SK-N-SH (cell line): ENCODE data around the gene ZFYVE9. TPM values are rescaled to one million over a fixed set of nuclear protein-coding genes. Genes with fewer than 3 reads are reported as not detected.

Source experiments
- CTCF ChIA-PET: fragments of 300-600, 350-600 bp; formaldehyde crosslinking; extraction: SDS; loops from one replicate; lab custom pipeline; 2021; lab: Yijun Ruan, JAX
- POLR2A ChIA-PET: fragments of 350-600 bp; sonication (Branson Sonifier 250); formaldehyde crosslinking; extraction: SDS; loops from one replicate; lab custom pipeline; 2020; ENCODE audit warnings: antibody characterized with exemption, inconsistent platforms; lab: Yijun Ruan, JAX
- DNase-seq: peaks from one replicate; pipeline ENCODE4 v3.0.0; 2012
- H2AFZ ChIP-seq: fragments of 200-600 bp; sonication (generic); 2 replicates; pipeline ENCODE4 v1.8.1; 2016; ENCODE audit warnings: antibody characterized with exemption, mild to moderate bottlenecking, low read depth
- H3F3A ChIP-seq: fragments of 200-600 bp; sonication (generic); replicated peaks from 2 replicates; pipeline ENCODE3; 2016; ENCODE audit warnings: antibody characterized with exemption, mild to moderate bottlenecking; ENCODE audit not compliant: insufficient read depth
- H3K27ac ChIP-seq, 2 experiments: fragments of 200-500 bp in 1 of 2; fragments of 200-600 bp in 1 of 2; sonication (Bioruptor generic) in 1 of 2; sonication (generic), shearing (Covaris generic) in 1 of 2; 2 replicates each; pipeline versions ENCODE4 v1.5.1 to v1.6.1; 2014 to 2016; ENCODE audit warnings: low read depth in 2 of 2, inconsistent platforms in 1 of 2, low read length in 1 of 2, mild to moderate bottlenecking in 1 of 2, mixed read lengths in 1 of 2
- H3K27me3 ChIP-seq: fragments of 200-600 bp; sonication (generic), shearing (Covaris generic); 2 replicates; pipeline ENCODE4 v1.6.1; 2016; ENCODE audit warnings: mixed run types; ENCODE audit not compliant: insufficient read depth
- H3K36me3 ChIP-seq, 2 experiments: fragments of 200-500 bp in 1 of 2; fragments of 200-600 bp in 1 of 2; sonication (Bioruptor generic) in 1 of 2; sonication (generic) in 1 of 2; replicated peaks in 1 of 2; 2 replicates each; pipeline versions ENCODE3 to v1.5.1; 2014 to 2016; ENCODE audit warnings: low read length in 1 of 2, mild to moderate bottlenecking in 1 of 2; ENCODE audit not compliant: insufficient read depth in 2 of 2, control insufficient read depth in 1 of 2
- H3K4me1 ChIP-seq, 2 experiments: fragments of 200-500 bp in 1 of 2; fragments of 200-600 bp in 1 of 2; sonication (Bioruptor generic) in 1 of 2; sonication (generic), shearing (Covaris generic) in 1 of 2; 2 replicates each; pipeline versions ENCODE4 v1.5.1 to v1.6.1; 2014 to 2016; ENCODE audit warnings: low read depth in 1 of 2, low read length in 1 of 2, mixed run types in 1 of 2; ENCODE audit not compliant: insufficient read depth in 2 of 2, control insufficient read depth in 1 of 2
- H3K4me2 ChIP-seq: fragments of 200-600 bp; sonication (generic), shearing (Covaris generic); 2 replicates; pipeline ENCODE4 v1.6.1; 2017; ENCODE audit warnings: mixed run types
- H3K4me3 ChIP-seq, 2 experiments: fragments of 200-500 bp in 1 of 2; fragments of 200-600 bp in 1 of 2; sonication (Bioruptor generic) in 1 of 2; sonication (generic), shearing (Covaris generic) in 1 of 2; 2 replicates each; pipeline versions ENCODE4 v1.5.1 to v1.8.1; 2014 to 2016; ENCODE audit warnings: low read depth in 2 of 2, inconsistent platforms in 1 of 2, low read length in 1 of 2, mild to moderate bottlenecking in 1 of 2, mixed read lengths in 1 of 2, moderate library complexity in 1 of 2
- H3K79me2 ChIP-seq: fragments of 200-600 bp; sonication (generic); 2 replicates; pipeline ENCODE4 v1.8.1; 2017; ENCODE audit warnings: mild to moderate bottlenecking; ENCODE audit not compliant: insufficient read depth
- H3K9ac ChIP-seq: fragments of 200-600 bp; sonication (generic); 2 replicates; pipeline ENCODE4 v1.6.1; 2017; ENCODE audit warnings: mixed run types
- H3K9me2 ChIP-seq: fragments of 200-600 bp; sonication (generic); 2 replicates; pipeline ENCODE4 v1.6.1; 2017; ENCODE audit warnings: mixed run types
- H3K9me3 ChIP-seq: fragments of 200-600 bp; sonication (generic); 2 replicates; pipeline ENCODE4 v1.6.1; 2017; ENCODE audit warnings: mixed run types, mild to moderate bottlenecking, moderate library complexity
- H4K20me1 ChIP-seq: fragments of 200-600 bp; sonication (generic); 2 replicates; pipeline ENCODE4 v1.6.1; 2017; ENCODE audit warnings: mild to moderate bottlenecking, mixed run types; ENCODE audit not compliant: insufficient read depth
- EZH2phosphoT487 ChIP-seq: fragments of 200-600 bp; sonication (generic); IDR thresholded peaks from 2 replicates; pipeline ENCODE4 v1.6.1; 2017; ENCODE audit warnings: low read depth, mixed run types, mild to moderate bottlenecking, antibody characterized with exemption, moderate library complexity, borderline replicate concordance
- FOXM1 ChIP-seq: IDR thresholded peaks from 2 replicates; pipeline ENCODE4 v1.4.0; 2012; ENCODE audit warnings: low read depth, mild to moderate bottlenecking
- GABPA ChIP-seq: IDR thresholded peaks from 2 replicates; pipeline ENCODE4 v1.4.0; 2012; ENCODE audit warnings: low read depth, mild to moderate bottlenecking
- JUND ChIP-seq: IDR thresholded peaks from 2 replicates; pipeline ENCODE4 v1.4.0; 2012
- MXI1 ChIP-seq: IDR thresholded peaks from 2 replicates; pipeline ENCODE4 v1.6.1; 2012; ENCODE audit warnings: mild to moderate bottlenecking, low read depth, low read length, improper control_type of control experiment
- NRF1 ChIP-seq: IDR thresholded peaks from 2 replicates; pipeline ENCODE4 v1.6.1; 2012; ENCODE audit warnings: low read depth, mild to moderate bottlenecking, low read length
- POLR2AphosphoS5 ChIP-seq: IDR thresholded peaks from 2 replicates; pipeline ENCODE4 v1.6.1; 2012; ENCODE audit warnings: low read depth, low read length
- RAD21 ChIP-seq: IDR thresholded peaks from 2 replicates; pipeline ENCODE4 v1.6.1; 2012; ENCODE audit warnings: mild to moderate bottlenecking, low read length
- RFX5 ChIP-seq: IDR thresholded peaks from 2 replicates; pipeline ENCODE4 v1.6.1; 2012; ENCODE audit warnings: mild to moderate bottlenecking, improper control_type of control experiment, low read length
- RXRA ChIP-seq: IDR thresholded peaks from 2 replicates; pipeline ENCODE4 v1.4.0; 2012; ENCODE audit warnings: low read depth, mild to moderate bottlenecking, borderline replicate concordance
- SIN3A ChIP-seq: IDR thresholded peaks from 2 replicates; pipeline ENCODE4 v1.6.1; 2012; ENCODE audit warnings: low read depth, mild to moderate bottlenecking, low read length, moderate library complexity, borderline replicate concordance
- SMC3 ChIP-seq: IDR thresholded peaks from 2 replicates; pipeline ENCODE4 v1.6.1; 2012; ENCODE audit warnings: low read depth, low read length, improper control_type of control experiment
- TCF12 ChIP-seq: IDR thresholded peaks from 2 replicates; pipeline ENCODE4 v1.4.0; 2012
- TEAD4 ChIP-seq: IDR thresholded peaks from 2 replicates; pipeline ENCODE4 v1.4.0; 2012; ENCODE audit warnings: mild to moderate bottlenecking, borderline replicate concordance; ENCODE audit not compliant: insufficient read depth
- YY1 ChIP-seq: IDR thresholded peaks from 2 replicates; pipeline ENCODE4 v1.4.0; 2012; ENCODE audit warnings: low read depth, mild to moderate bottlenecking
- WGBS: methylation state at CpG from one replicate; pipeline ENCODE4 v1.1.6; 2017; ENCODE audit warnings: low lambda C conversion rate; 5-methylcytosine and 5-hydroxymethylcytosine counted together
- polyA plus RNA-seq, 3 experiments: library from polyadenylated mRNA; depleted of rRNA; stranded (reverse); fragments of >200 nt; gene quantifications; 2 replicates each; pipeline ENCODE4 v1.2.3, GENCODE V29; 2012
- TF ChIP-seq, protein P1 (sequence below): IDR thresholded peaks from 2 replicates; pipeline ENCODE4; 2012
- TF ChIP-seq, protein P2 (sequence below): IDR thresholded peaks from 2 replicates; pipeline ENCODE4 v1.4.0; 2012; ENCODE audit warnings: low read depth, borderline replicate concordance
- TF ChIP-seq, protein P3 (sequence below): fragments of 150-350 bp; IDR thresholded peaks from 2 replicates; pipeline ENCODE4 v1.6.1; 2017; ENCODE audit warnings: antibody characterized with exemption, low read length, low read depth, borderline replicate concordance
- TF ChIP-seq, protein P4 (sequence below): IDR thresholded peaks from 2 replicates; pipeline ENCODE4 v1.6.1; 2012; ENCODE audit warnings: mild to moderate bottlenecking, low read depth, low read length, moderate library complexity

Gene ZFYVE9
- polyA plus RNA-seq, 1 of the 3 experiments (the other 2 are of a cell fraction), result 4.1 TPM

DNA sequence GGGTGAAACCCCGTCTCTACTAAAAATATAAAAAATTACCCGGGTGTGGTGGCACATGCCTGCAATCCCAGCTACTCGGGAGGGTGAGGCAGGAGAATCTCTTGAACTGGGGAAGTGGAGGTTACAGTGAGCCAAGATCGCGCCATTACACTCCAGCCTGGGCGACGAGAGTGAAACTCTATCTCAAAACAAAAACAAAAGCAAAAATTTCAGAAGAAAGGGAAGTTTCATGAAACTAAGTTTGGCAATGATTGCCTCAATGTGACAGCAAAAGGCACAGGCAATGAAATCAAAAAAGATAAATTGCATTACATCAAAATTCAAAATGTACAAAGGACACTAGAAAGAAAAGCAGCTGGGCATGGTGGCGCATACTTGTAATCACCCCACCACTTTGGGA is 45.7 kb upstream of the ZFYVE9 start:
- Histone ChIP-seq H3K9me2 (no peaks in the 10 kb centered on the region), H3K9ac (no peak overlapping the region), H3K4me3 (no peak overlapping the region), H3K4me2 (no peak overlapping the region), H3K27me3 (no peaks in the 10 kb centered on the region)
- POLR2A ChIA-PET, result no interaction called here
- CTCF ChIA-PET, result no interaction called here
- 71% methylated on average over 8 of the region's 8 CpGs for WGBS
- no peak for DNase-seq
- TF ChIP-seq NRF1, result no peak
- no peak for TF ChIP-seq SIN3A
- TF ChIP-seq JUND, result no peak
- no peak for TF ChIP-seq RXRA
- TF ChIP-seq SMC3, result no peak
- TF ChIP-seq, protein P1, sequence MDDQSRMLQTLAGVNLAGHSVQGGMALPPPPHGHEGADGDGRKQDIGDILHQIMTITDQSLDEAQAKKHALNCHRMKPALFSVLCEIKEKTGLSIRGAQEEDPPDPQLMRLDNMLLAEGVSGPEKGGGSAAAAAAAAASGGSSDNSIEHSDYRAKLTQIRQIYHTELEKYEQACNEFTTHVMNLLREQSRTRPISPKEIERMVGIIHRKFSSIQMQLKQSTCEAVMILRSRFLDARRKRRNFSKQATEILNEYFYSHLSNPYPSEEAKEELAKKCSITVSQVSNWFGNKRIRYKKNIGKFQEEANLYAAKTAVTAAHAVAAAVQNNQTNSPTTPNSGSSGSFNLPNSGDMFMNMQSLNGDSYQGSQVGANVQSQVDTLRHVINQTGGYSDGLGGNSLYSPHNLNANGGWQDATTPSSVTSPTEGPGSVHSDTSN, result no peak
- TF ChIP-seq RFX5, result no peak
- no peak for TF ChIP-seq MXI1
- TF ChIP-seq GABPA, result no peak
- TF ChIP-seq YY1, result no peak
- TF ChIP-seq, all 33 proteins: peak for 0
- Histone ChIP-seq H2AFZ (no peak overlapping the region), H3K79me2 (no peaks in the 10 kb centered on the region), H3K36me3 (peaks cover 0 to 13% of the 10 kb centered on the region in 2 experiments), H3K27ac (no peak overlapping the region), H4K20me1 (no peaks in the 10 kb centered on the region), H3F3A (peaks cover 10% of the 10 kb centered on the region), H3K4me1 (no peaks in the 10 kb centered on the region), H3K9me3 (no peaks in the 10 kb centered on the region)

DNA sequence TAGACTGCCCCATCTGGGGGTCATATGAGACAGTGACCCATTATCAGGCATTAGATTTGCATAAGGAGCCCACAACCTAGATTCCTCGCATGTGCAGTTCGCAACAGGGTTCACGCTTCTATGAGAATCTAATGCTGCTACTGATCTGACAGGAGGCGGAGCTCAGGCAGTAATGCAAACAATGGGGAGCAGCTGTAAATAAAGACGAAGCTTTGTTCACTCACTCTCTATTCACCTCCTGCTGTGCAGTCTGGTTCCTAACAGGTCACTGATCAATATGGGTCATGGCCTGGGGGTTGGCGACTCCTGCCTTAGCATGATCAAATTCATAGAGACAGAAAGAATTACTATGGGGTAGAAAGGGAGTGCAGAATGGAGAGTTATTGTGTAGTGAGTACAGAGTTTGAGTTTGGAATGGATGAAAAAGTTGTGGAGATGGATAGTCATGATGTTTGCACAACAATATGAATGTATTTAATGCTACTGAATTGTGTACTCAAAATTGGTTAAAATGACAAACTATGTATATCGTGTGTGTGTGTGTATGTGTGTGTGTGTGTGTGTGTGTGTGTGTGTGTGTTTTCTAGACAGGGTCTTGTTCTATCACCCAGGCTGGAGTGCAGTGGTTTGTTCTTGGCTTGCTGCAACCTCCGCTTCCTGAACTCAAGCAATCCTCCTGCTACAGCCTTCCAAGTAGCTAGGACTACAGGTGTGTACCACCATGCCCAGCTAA is 43.6 kb upstream of the ZFYVE9 start:
- POLR2A ChIA-PET, result interaction anchor here (0.7 kb wide), 1 partner anchor 208 kb away, joined by 4 read pairs; no protein-coding TSS in a partner anchor

More for the DNA sequence above, 43.6 kb upstream of the ZFYVE9 start:
- Histone ChIP-seq H3K4me1 (no peaks in the 10 kb centered on the region), H3K27me3 (no peaks in the 10 kb centered on the region), H3K79me2 (no peaks in the 10 kb centered on the region), H3K9me2 (no peaks in the 10 kb centered on the region), H3K9ac (no peak overlapping the region), H3K27ac (no peak overlapping the region), H3F3A (peaks cover 6% of the 10 kb centered on the region), H2AFZ (no peak overlapping the region)
- TF ChIP-seq RAD21, result no peak
- no peak for TF ChIP-seq GABPA
- no peak for TF ChIP-seq POLR2AphosphoS5
- no peak for TF ChIP-seq RFX5
- no peak for TF ChIP-seq SIN3A
- no peak for TF ChIP-seq EZH2phosphoT487
- TF ChIP-seq FOXM1, result no peak
- TF ChIP-seq, protein P2, sequence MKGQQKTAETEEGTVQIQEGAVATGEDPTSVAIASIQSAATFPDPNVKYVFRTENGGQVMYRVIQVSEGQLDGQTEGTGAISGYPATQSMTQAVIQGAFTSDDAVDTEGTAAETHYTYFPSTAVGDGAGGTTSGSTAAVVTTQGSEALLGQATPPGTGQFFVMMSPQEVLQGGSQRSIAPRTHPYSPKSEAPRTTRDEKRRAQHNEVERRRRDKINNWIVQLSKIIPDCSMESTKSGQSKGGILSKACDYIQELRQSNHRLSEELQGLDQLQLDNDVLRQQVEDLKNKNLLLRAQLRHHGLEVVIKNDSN, result no peak
- TF ChIP-seq, protein P3, sequence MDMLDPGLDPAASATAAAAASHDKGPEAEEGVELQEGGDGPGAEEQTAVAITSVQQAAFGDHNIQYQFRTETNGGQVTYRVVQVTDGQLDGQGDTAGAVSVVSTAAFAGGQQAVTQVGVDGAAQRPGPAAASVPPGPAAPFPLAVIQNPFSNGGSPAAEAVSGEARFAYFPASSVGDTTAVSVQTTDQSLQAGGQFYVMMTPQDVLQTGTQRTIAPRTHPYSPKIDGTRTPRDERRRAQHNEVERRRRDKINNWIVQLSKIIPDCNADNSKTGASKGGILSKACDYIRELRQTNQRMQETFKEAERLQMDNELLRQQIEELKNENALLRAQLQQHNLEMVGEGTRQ, result no peak
- TF ChIP-seq, protein P4, sequence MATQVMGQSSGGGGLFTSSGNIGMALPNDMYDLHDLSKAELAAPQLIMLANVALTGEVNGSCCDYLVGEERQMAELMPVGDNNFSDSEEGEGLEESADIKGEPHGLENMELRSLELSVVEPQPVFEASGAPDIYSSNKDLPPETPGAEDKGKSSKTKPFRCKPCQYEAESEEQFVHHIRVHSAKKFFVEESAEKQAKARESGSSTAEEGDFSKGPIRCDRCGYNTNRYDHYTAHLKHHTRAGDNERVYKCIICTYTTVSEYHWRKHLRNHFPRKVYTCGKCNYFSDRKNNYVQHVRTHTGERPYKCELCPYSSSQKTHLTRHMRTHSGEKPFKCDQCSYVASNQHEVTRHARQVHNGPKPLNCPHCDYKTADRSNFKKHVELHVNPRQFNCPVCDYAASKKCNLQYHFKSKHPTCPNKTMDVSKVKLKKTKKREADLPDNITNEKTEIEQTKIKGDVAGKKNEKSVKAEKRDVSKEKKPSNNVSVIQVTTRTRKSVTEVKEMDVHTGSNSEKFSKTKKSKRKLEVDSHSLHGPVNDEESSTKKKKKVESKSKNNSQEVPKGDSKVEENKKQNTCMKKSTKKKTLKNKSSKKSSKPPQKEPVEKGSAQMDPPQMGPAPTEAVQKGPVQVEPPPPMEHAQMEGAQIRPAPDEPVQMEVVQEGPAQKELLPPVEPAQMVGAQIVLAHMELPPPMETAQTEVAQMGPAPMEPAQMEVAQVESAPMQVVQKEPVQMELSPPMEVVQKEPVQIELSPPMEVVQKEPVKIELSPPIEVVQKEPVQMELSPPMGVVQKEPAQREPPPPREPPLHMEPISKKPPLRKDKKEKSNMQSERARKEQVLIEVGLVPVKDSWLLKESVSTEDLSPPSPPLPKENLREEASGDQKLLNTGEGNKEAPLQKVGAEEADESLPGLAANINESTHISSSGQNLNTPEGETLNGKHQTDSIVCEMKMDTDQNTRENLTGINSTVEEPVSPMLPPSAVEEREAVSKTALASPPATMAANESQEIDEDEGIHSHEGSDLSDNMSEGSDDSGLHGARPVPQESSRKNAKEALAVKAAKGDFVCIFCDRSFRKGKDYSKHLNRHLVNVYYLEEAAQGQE, result no peak
- TF ChIP-seq MXI1, result no peak
- TF ChIP-seq TEAD4, result no peak
- TF ChIP-seq TCF12, result no peak
- TF ChIP-seq, all 33 proteins: peak for 0
- DNase-seq, result no peak
- no peak overlapping the region for H3K4me3 ChIP-seq
- CTCF ChIA-PET, result no interaction called here
- no peaks in the 10 kb centered on the region for H4K20me1 ChIP-seq
- no peak overlapping the region for H3K4me2 ChIP-seq
- H3K36me3 ChIP-seq, result no peaks in the 10 kb centered on the region
- WGBS, result 87% methylated on average over 8 of the region's 8 CpGs
- no peaks in the 10 kb centered on the region for H3K9me3 ChIP-seq
